Osteoblast (primary cell): ENCODE data around the gene ATF7IP. TPM values are rescaled to one million over a fixed set of nuclear protein-coding genes. Genes with fewer than 3 reads are reported as not detected.
"Not testable (repeated sequence)": the region's sequence is repeated elsewhere in the genome, so short reads cannot be mapped to it uniquely, and the experiment has no call there.

Source experiments
- DNase-seq: peaks from one replicate; pipeline ENCODE4 v3.0.0; 2011; ENCODE audit warnings: low spot score, mixed read lengths; ENCODE audit not compliant: insufficient read length; ENCODE audit errors: missing footprints
- H2AFZ ChIP-seq: 2 replicates; pipeline ENCODE4 v1.6.0; 2011; ENCODE audit warnings: mild to moderate bottlenecking, low read length
- H3K27ac ChIP-seq: 2 replicates; pipeline ENCODE4 v1.5.1; 2011; ENCODE audit warnings: mild to moderate bottlenecking, low read depth, low read length, moderate library complexity
- H3K27me3 ChIP-seq: 2 replicates; pipeline ENCODE4 v1.6.0; 2012; ENCODE audit warnings: mild to moderate bottlenecking, control low read depth, inconsistent platforms, low read length, moderate library complexity; ENCODE audit not compliant: insufficient read depth
- H3K36me3 ChIP-seq: 2 replicates; pipeline ENCODE4 v1.5.1; 2011; ENCODE audit warnings: mild to moderate bottlenecking, low read length, control low read depth, moderate library complexity; ENCODE audit not compliant: insufficient read depth
- H3K4me1 ChIP-seq: 2 replicates; pipeline ENCODE4 v1.5.1; 2011; ENCODE audit warnings: mild to moderate bottlenecking, low read length, control low read depth, moderate library complexity; ENCODE audit not compliant: insufficient read depth
- H3K4me2 ChIP-seq: 2 replicates; pipeline ENCODE4 v1.6.0; 2011; ENCODE audit warnings: mild to moderate bottlenecking, low read length; ENCODE audit not compliant: insufficient read depth
- H3K4me3 ChIP-seq: fragments of 200-600 bp; sonication (generic); 3 replicates; pipeline ENCODE4 v1.5.1; 2012; ENCODE audit warnings: mild to moderate bottlenecking, low read length, inconsistent platforms; ENCODE audit not compliant: insufficient read depth
- H3K79me2 ChIP-seq: 2 replicates; pipeline ENCODE4 v1.6.0; 2012; ENCODE audit warnings: mild to moderate bottlenecking, low read length, control low read depth, inconsistent platforms; ENCODE audit not compliant: insufficient read depth
- H3K9me3 ChIP-seq: 2 replicates; pipeline ENCODE4 v1.5.1; 2011; ENCODE audit warnings: low read depth, low read length, control low read depth
- H4K20me1 ChIP-seq: 2 replicates; pipeline ENCODE4 v1.6.0; 2012; ENCODE audit warnings: mild to moderate bottlenecking, low read length, control low read depth; ENCODE audit not compliant: insufficient read depth
- total RNA-seq: library from RNA; depleted of rRNA; stranded (reverse); fragments of >200 nt; gene quantifications from 2 replicates; pipeline ENCODE4 v1.2.3, GENCODE V29; 2012
- TF ChIP-seq, protein P1 (sequence below): IDR thresholded peaks from 2 replicates; pipeline ENCODE4 v1.5.1; 2011; ENCODE audit warnings: mild to moderate bottlenecking, low read depth, low read length, moderate library complexity; ENCODE audit errors: extremely low read depth

ATF7IP gene
- total RNA-seq, 1 donor: 29.3 TPM

DNA sequence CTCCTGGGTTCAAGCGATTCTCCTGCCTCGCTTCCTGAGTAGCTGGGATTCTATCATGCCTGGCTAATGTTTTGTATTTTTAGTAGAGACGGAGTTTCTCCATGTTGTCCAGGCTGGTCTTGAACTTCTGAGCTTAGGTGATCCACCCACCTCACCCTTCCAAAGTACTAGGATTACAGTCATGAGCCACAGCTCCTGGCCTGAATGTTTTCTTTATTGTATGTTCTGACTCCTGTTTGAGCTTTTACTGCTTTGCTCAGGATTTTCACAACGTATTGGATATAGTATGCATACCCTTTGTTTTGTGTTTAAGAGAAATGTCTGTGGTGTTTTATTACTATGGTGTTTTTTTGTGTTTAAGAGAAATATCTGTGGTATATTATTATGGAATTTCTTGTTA, 37.2 kb downstream of the ATF7IP start:
- Histone ChIP-seq H2AFZ (no peak overlapping the region), H3K36me3 (no peaks in the 10 kb centered on the region), H3K4me2 (no peak overlapping the region), H3K79me2 (peaks cover 99% of the 10 kb centered on the region), H3K27ac (peak overlapping the region; percentile 67), H3K4me1 (peaks cover 23% of the 10 kb centered on the region), H3K9me3 (no peaks in the 10 kb centered on the region), H3K27me3 (no peaks in the 10 kb centered on the region), H4K20me1 (no peaks in the 10 kb centered on the region), H3K4me3 (no peak overlapping the region)
- TF ChIP-seq, protein P1, sequence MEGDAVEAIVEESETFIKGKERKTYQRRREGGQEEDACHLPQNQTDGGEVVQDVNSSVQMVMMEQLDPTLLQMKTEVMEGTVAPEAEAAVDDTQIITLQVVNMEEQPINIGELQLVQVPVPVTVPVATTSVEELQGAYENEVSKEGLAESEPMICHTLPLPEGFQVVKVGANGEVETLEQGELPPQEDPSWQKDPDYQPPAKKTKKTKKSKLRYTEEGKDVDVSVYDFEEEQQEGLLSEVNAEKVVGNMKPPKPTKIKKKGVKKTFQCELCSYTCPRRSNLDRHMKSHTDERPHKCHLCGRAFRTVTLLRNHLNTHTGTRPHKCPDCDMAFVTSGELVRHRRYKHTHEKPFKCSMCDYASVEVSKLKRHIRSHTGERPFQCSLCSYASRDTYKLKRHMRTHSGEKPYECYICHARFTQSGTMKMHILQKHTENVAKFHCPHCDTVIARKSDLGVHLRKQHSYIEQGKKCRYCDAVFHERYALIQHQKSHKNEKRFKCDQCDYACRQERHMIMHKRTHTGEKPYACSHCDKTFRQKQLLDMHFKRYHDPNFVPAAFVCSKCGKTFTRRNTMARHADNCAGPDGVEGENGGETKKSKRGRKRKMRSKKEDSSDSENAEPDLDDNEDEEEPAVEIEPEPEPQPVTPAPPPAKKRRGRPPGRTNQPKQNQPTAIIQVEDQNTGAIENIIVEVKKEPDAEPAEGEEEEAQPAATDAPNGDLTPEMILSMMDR: no peak
- no peak for DNase-seq

DNA sequence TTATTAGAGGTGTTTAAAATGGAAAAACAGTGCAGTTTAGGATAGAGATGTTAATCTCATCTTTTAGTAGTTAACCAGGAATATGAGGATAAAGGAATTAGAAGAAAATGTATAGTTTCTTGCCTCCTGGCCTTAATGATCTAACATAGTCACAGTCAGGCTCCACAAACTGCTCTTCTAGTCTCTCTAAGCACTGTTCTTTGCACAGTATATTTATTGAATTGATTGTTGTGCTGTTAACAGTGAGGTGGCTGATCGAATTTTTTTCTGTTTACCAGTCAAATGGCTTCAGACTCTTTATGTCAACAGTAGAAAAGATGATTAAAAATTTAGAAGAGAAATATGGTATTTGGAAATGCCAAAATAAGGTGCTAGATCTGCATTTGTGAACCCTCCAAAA, 37.8 kb downstream of the ATF7IP start:
- Histone ChIP-seq H3K4me2 (peak overlapping the region; percentile 70), H4K20me1 (no peaks in the 10 kb centered on the region), H3K27ac (peak overlapping the region; percentile 67), H3K79me2 (peaks cover 99% of the 10 kb centered on the region), H3K4me1 (peaks cover 23% of the 10 kb centered on the region), H3K9me3 (no peaks in the 10 kb centered on the region), H3K4me3 (peak overlapping the region; percentile 13), H3K27me3 (no peaks in the 10 kb centered on the region), H2AFZ (no peak overlapping the region), H3K36me3 (no peaks in the 10 kb centered on the region)
- no peak for DNase-seq
- TF ChIP-seq, protein P1: no peak

DNA sequence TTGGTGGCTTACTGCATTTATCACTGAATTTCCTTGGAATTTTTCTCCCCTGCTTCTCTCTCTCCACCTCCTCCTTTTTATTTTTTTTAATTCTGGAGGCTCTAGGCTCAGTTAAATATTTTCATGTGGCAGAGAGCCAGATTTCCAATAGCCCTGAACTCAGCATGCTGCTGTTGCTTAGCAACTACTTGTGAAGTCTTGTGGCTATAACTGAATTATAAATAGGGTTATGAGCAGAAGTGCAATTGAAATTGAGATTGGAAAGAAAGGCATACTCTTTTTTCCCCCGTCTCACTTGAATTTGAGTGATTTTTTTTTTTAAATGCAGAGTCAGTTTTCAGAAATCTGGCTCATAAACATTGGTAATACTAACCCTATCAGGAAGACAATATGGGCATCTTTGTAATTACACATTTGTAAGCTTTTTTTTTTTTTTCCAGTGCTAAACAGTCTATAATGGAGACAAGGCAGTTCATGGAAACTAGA, 38.3 kb downstream of the ATF7IP start:
- H3K4me2 ChIP-seq: peak overlapping the region; percentile 70
- H3K4me3 ChIP-seq: peak overlapping the region; percentile 13
- peak; percentile 36 for DNase-seq
- H4K20me1 ChIP-seq: no peaks in the 10 kb centered on the region
- no peaks in the 10 kb centered on the region for H3K9me3 ChIP-seq
- H3K79me2 ChIP-seq: peaks cover 99% of the 10 kb centered on the region
- H2AFZ ChIP-seq: no peak overlapping the region
- TF ChIP-seq, protein P1: no peak
- peaks cover 23% of the 10 kb centered on the region for H3K4me1 ChIP-seq
- H3K36me3 ChIP-seq: no peaks in the 10 kb centered on the region
- H3K27me3 ChIP-seq: no peaks in the 10 kb centered on the region
- peak overlapping the region; percentile 67 for H3K27ac ChIP-seq

DNA sequence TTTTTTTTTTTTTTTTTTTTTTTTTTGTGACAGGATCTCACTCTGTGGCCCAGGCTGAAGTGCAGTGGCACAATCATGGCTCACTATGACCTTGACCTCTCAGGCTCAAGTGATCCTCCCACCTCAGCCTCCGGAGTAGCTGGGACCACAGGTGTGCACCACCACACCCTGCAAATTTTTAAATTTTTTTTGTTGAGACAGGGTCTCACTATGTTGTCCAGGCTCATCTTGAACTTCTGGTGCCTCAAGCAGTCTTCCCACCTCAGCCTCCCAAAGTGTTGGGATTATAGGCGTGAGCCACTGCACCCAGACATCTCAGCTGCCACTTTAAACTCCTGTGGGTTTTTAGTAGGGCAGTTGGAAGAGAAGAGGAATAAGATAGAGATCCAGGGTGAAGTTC, 39.9 kb downstream of the ATF7IP start:
- not testable (repeated sequence) for H3K27me3 ChIP-seq, H3K36me3 ChIP-seq, H3K4me3 ChIP-seq, H3K4me2 ChIP-seq, H3K27ac ChIP-seq, H3K9me3 ChIP-seq, DNase-seq, H2AFZ ChIP-seq, H4K20me1 ChIP-seq
- H3K4me1 ChIP-seq: peaks cover 19% of the 10 kb centered on the region
- H3K79me2 ChIP-seq: peaks cover 98% of the 10 kb centered on the region
